Measurements from ENCODE around the gene MCC.

MCC gene

DNA sequence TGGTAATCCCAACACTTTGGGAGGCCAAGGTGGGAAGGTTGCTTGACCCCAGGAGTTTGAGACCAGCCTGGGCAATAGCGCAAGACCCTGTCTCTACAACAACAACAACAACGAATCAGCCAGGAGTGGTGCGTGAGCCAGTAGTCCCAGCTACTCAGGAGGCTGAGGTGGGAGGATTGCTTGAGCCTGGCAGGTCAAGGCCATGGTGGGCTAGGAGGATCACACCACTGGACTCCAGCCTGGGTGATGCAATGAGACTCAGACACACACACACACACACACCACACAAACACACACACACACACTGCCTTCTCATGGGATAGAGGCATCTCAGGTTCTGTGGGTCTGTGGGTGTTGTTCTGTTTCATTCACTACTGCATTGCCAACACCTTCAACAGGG is 396.6 kb downstream of the MCC start:
- TF ChIP-seq, protein P1, sequence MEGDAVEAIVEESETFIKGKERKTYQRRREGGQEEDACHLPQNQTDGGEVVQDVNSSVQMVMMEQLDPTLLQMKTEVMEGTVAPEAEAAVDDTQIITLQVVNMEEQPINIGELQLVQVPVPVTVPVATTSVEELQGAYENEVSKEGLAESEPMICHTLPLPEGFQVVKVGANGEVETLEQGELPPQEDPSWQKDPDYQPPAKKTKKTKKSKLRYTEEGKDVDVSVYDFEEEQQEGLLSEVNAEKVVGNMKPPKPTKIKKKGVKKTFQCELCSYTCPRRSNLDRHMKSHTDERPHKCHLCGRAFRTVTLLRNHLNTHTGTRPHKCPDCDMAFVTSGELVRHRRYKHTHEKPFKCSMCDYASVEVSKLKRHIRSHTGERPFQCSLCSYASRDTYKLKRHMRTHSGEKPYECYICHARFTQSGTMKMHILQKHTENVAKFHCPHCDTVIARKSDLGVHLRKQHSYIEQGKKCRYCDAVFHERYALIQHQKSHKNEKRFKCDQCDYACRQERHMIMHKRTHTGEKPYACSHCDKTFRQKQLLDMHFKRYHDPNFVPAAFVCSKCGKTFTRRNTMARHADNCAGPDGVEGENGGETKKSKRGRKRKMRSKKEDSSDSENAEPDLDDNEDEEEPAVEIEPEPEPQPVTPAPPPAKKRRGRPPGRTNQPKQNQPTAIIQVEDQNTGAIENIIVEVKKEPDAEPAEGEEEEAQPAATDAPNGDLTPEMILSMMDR (IDR thresholded peaks at IDR 0.05; ENCODE audit: borderline replicate concordance, insufficient read depth, low read depth, low read length) = no peak
- H3K4me3 ChIP-seq (ENCODE audit: low read depth, low read length) = no peak overlapping the region

DNA sequence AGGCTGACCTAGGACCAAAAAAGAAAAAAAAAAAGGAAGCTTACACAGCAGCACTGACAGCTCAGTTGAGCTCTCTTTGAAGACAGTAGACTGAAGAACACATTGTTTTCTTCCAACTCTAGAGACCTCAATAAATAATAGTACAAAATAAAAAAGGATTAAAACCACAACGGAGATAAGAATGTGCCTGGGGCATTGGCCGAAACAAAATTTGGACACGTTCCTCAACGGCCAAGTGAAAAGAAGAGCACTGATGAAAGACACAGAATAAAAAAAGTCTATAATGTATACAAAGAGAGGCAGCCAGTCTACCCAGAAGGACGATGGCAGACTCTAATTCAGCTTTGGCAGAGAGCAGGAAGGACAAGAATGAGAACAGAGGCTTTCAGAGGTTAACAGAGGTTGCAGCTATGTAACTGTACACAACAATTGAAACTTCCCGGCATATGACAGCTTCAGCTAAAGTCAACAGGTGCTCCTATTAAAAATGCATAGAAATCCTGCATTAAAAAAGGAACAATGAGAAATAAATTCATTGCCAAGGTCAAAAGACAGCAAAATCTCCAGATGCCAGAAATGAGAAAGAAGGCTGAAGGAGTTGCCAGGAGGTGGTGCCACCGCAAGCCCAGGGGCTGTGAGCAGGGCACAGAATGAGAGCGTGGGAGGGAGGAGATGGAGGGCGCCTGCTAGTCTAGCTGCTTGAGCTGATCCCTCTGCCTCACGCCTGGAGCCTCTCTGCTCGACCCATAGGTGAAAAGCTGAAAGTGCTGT is 397.7 kb downstream of the MCC start:
- TF ChIP-seq, protein P1 (IDR thresholded peaks at IDR 0.05; ENCODE audit: borderline replicate concordance, insufficient read depth, low read depth, low read length) = no peak
- no peak overlapping the region for H3K4me3 ChIP-seq (ENCODE audit: low read depth, low read length)

DNA sequence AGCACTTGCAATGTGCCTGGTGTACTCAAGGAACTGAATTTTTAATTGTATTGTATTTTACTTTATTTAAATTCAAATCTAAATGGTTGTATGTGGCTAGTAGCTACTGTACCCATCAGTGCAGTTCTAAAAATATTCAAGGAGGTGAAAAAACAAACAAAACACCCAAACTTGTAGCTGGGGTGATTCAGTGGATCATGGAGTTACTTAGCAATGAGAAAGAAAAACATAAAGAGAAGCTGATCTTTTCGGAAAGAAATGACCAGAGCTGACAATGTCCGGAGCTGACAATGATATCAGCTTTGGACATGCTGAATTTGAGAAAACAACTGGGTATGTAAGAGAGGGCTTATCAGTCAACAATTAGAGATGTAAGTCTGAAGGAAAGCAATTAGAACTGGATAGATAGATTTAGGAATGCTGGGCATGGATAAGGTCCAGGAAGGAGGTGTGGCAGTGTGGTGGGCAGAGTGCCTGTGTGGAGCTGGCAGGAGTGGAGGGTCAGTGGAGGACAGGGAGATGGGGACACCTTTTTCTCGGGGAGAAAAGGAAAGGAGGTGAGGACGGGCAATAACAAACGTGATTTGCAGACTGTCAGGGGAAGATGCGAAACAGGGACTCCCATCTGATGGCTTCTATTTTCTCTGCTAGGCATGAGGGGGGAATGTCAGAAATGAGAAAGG is 398.5 kb downstream of the MCC start:
- TF ChIP-seq, protein P1 (IDR thresholded peaks at IDR 0.05; ENCODE audit: borderline replicate concordance, insufficient read depth, low read depth, low read length) = no peak
- H3K4me3 ChIP-seq (ENCODE audit: low read depth, low read length) = no peak overlapping the region

DNA sequence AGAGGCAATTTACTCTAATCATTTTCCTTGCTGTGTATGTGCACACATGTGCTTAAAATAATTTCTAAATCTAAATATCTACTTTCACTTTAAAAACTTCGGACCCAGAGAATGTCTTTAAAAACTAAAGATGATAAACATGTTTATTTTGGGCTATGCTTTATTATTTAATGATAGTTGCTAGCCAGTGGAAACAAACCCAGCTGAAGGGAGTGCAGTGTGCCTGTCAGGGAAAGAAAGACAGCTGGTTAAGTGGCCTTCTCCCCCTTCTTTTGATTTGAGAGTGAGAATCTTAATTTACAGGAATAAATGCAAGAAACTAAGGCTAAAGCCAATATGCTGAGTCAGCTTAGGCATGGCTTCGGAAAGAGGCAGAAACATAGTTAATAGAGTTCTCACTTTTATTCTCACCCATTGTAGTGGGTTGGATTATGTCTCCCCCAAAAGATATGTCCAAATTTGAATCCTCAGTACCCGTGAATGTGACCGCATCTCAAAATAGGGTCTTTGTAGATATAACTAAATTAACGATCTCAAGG is 400.2 kb downstream of the MCC start:
- TF ChIP-seq, protein P1 (IDR thresholded peaks at IDR 0.05; ENCODE audit: borderline replicate concordance, insufficient read depth, low read depth, low read length) = no peak
- H3K4me3 ChIP-seq (ENCODE audit: low read depth, low read length) = no peak overlapping the region

DNA sequence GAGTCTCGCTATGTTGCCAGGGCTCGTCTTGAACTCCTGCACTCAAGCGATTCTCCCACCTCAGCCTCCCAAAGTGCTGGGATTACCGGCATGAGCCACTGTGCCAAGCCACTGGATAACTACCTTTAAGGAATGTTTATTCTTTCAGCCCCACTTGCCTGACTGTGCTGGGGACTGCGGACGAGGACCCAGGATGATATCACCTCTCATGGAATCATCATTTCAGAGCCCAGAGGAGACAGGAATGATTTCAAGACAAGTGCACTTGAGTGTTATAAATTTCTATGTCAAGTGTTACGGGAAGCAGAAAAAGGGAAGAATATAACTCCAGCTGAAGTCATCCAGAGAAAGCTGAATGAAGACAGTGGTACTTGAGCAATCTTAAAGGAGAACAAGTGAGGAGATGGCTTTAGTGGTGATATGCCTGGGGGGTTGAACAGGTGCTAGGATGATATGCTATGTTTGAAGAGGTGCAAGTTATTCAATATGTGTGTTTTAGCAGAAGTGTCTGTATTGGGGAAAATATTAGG is 402.3 kb downstream of the MCC start:
- no peak overlapping the region for H3K4me3 ChIP-seq (ENCODE audit: low read depth, low read length)
- TF ChIP-seq, protein P1 (IDR thresholded peaks at IDR 0.05; ENCODE audit: borderline replicate concordance, insufficient read depth, low read depth, low read length) = no peak

DNA sequence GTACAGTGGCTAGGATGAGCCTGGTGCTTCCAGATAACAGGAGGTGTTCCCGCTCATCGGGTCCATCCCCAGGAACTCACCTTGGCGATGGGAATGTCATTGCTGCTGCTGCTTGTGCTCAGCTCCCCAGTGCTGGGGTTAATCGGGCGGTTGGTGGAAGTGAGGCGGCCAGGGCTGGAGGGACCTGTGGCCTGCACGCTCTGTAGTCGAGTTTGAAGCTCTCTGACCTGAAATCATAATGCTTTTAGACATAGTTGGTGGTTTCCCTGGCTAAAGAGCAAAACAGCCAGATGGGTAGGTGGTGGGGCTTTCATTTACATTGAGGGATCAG is 403.2 kb downstream of the MCC start:
- no peak overlapping the region for H3K4me3 ChIP-seq (ENCODE audit: low read depth, low read length)
- TF ChIP-seq, protein P1 (IDR thresholded peaks at IDR 0.05; ENCODE audit: borderline replicate concordance, insufficient read depth, low read depth, low read length) = no peak
